ENCODE data around the gene CENPF.

GRCh38 chr1:214609692-214610091 is 6.7 kb downstream of the CENPF start:
- TF ChIP-seq POLR2AphosphoS5 (IDR thresholded peaks at IDR 0.05; ENCODE audit: low read depth, low read length) (no peak), POLR2A (IDR thresholded peaks at IDR 0.05; ENCODE audit: low read depth, low read length) (no peak), TAF1 (IDR thresholded peaks at IDR 0.05; ENCODE audit: low read depth, low read length) (no peak), SPI1 (IDR thresholded peaks at IDR 0.05; ENCODE audit: low read depth, low read length) (no peak)

All from GM12891 (cell line).